HG03045 (cell line): ENCODE data around the gene SCN11A.
A peak's percentile ranks its signal among the peaks of the same experiment; 100 is the strongest.

Experiments used
- ATAC-seq: cut with Tn5 transposase; IDR thresholded peaks from one replicate; pipeline ENCODE4 v1.9.1; 2021; ENCODE audit warnings: mild to moderate bottlenecking, moderate library complexity; ENCODE audit not compliant: unreplicated experiment

The SCN11A gene

DNA sequence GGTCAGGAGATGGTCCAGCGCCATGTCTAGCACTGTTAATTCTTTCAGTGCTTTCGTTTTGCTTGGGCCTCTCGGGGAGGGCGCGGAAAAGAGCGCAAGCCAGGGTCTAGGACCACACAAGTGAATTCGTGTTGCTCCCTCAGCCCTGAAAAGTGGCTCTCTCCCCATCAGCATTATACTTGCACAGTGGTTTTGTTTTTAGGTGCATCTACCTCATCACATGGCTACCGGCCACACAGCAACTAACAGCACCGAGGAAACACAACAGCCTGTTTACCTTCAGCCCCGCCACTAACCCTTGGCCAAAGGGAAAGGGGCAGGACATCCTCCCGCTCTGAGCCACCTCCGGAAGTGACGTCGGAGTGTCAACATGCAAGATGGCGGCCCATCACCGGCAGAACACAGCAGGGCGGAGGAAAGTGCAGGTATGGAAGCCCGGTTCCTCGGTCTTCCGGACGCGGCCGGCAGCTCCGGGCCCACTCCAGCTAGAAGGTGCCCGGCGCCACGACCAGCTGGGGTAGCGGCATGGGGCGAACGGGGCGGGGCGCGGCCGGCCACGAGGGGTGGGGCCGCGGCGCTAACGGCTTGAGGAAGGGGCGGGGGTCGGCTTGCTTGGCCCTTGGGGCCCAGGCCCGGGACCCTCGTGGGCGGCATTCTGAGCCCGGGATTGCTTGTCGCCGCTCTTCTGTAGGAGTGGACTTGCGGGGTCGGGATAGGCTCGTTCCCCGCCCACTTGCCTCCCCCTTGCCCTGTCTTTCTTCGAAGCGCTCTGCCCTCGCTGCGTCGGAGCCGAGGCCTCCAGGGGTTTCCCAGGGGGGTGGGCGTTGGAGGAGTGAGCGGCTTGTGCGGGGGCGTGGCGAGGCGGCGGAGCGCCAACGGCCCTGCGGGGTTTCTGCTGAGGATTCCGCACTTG lies at the start of gene SCN11A, which contains the start of gene WDR48:
SCN11A (minus strand) TSS at position 296 of the 913 bp plus-strand sequence. CDS start 101,582 bp downstream, outside the sequence.
WDR48 (plus strand) TSS at position 368 of the 913 bp plus-strand sequence; CDS start at position 378, 10 bp downstream.
- peak; percentile 99 for ATAC-seq

DNA sequence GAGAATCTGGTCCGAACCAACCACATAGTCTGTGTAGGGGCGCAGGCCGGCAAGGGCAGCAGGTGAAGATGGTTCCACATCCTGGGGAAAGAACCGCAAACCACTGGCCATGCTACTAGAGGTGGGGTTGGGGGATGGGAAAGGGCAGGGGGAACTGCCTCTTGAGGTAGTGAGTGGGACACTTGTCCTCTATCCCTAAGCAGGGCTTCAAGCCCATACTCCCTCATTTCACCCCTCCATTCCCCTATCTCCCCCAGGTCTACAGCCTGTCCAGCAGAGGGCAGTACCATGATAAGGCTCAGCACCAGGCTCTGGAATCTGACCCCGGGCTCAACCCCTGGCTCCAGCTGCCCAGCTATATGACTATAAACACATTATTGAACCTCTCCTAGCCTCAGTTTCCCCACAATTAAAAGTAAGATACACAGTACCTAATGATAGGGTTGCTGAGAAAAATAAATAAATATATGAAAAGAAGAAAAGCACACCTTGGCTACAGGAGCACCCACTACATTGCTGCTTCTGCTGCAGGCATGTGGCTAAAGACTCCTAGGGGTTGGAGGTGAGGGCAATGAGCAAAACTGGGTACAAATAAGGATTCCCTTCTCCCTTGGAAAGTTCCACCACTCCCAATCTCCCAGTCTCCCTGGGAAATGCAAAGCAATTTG lies 49.4 kb upstream of the SCN11A start:
- peak; percentile 55 for ATAC-seq

GRCh38 chr3:39100500-39100886 lies 48.7 kb upstream of the SCN11A start:
- no peak for ATAC-seq

GRCh38 chr3:39099738-39100499 lies 48.2 kb upstream of the SCN11A start:
- no peak for ATAC-seq

- no peak for ATAC-seq
These were observed 47.5 kb upstream of the SCN11A start for GRCh38 chr3:39099242-39099641.

- no peak for ATAC-seq
These were observed 46.8 kb upstream of the SCN11A start for GRCh38 chr3:39098473-39099000.

GRCh38 chr3:39097716-39098472 lies 46.1 kb upstream of the SCN11A start:
- no peak for ATAC-seq

GRCh38 chr3:39096775-39097174 lies 45.0 kb upstream of the SCN11A start:
- ATAC-seq, result no peak

- no peak for ATAC-seq
These were observed 44.0 kb upstream of the SCN11A start for GRCh38 chr3:39095778-39096177.

GRCh38 chr3:39094851-39095677 lies 43.3 kb upstream of the SCN11A start:
- ATAC-seq, result no peak

DNA sequence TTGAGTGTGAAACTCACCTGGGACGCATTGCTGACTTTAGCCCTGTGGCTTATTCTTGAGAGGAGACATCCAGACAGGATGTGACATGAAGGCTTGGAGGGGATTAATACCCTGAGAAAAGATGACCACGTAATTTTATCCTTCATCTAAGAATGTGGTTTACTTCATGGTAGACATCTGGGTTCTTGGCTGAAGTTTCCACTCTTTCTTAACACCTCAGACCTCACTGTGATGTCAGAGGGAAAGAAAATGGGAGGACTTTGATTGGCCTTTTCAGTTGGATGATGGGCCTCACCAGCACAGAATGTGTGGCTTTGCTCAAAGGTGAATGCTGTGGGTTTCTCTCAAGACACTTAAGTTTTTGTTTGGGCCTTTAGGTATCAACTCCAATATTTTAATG lies 39.2 kb upstream of the SCN11A start:
- no peak for ATAC-seq

DNA sequence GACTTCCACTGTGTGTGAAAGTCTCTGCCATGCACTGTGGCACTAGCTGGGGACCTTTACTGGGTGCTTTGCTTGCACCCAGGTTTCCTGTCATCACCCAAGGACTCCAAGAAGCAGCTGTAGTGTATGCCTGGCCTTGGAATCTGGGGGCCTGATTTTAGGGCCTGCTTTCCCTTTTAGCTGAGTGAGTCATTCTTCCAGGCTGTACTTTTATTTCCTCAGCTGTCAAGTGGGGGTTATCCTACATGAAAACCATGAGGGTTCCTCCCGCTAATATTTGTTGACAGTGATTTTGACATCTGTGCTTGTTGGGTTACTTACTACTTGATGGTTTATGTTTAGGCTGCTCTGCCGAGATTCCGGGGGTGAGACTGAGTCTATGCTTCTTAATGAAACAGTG lies 37.1 kb upstream of the SCN11A start:
- no peak for ATAC-seq

- no peak for ATAC-seq
These were observed 36.7 kb upstream of the SCN11A start for GRCh38 chr3:39088456-39088855.

- ATAC-seq, result no peak
These were observed 34.4 kb upstream of the SCN11A start for GRCh38 chr3:39086144-39086543.

- ATAC-seq, result no peak
These were observed 31.0 kb upstream of the SCN11A start for GRCh38 chr3:39082666-39083313.

- no peak for ATAC-seq
These were observed 28.3 kb upstream of the SCN11A start for GRCh38 chr3:39080026-39080425.

DNA sequence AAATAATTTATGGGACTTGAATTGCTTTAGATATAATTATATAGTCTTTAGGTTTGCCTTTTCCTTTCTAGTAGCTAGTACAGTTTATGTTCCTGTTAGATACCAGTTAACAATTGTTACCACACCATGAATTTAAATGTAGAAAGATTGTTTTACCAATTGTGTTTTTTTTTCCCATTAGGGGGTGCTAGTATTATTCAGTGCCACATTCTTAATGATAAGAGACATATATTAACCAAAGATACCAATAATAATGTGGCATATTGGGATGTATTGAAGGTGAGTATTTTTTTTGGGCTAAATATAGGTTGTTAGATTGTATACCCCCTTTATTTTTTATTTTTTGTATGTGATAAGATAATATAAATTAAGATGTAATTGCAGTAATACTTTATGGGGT lies 27.8 kb upstream of the SCN11A start:
- ATAC-seq, result no peak

DNA sequence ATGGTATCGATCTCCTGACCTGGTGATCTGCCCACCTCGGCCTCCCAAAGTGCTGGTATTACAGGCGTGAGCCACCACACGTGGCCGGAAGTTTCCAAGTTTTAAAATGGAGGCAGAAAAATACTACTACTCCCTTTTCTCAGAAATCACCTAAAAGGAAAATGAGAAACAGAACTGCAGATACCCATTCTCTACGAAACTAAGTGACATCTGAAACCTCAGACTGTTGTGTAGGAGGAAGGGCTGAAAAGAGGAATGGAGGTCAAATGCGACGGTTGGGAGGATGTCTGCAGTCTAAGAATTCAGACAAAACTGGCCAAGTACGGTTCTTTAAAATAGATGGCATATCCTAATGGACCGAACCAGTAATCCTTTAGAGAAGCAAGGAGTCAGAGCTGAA lies 24.2 kb upstream of the SCN11A start:
- ATAC-seq, result no peak

GRCh38 chr3:39068556-39068955 lies 16.8 kb upstream of the SCN11A start:
- ATAC-seq, result no peak
